Stimulated activated CD8-positive, alpha-beta memory T cell treated with anti-CD3 and anti-CD28 coated beads, Interleukin-12 subunit alpha, Interleukin-12 subunit beta, amount 100 ng/mL, for 1 hour (primary cell): ENCODE data around the gene RIC8A.

Experiments used
- DNase-seq: peaks from one replicate; pipeline ENCODE4 v3.0.0-alpha.2; 2020; ENCODE audit warnings: low read depth

Gene RIC8A

GRCh38 chr11:244376-244775, 36.9 kb downstream of the RIC8A start:
- DNase-seq: no peak

- DNase-seq: no peak
Observed at GRCh38 chr11:249062-249461, 41.6 kb downstream of the RIC8A start.

GRCh38 chr11:250274-250673, 42.8 kb downstream of the RIC8A start:
- DNase-seq: no peak

DNA sequence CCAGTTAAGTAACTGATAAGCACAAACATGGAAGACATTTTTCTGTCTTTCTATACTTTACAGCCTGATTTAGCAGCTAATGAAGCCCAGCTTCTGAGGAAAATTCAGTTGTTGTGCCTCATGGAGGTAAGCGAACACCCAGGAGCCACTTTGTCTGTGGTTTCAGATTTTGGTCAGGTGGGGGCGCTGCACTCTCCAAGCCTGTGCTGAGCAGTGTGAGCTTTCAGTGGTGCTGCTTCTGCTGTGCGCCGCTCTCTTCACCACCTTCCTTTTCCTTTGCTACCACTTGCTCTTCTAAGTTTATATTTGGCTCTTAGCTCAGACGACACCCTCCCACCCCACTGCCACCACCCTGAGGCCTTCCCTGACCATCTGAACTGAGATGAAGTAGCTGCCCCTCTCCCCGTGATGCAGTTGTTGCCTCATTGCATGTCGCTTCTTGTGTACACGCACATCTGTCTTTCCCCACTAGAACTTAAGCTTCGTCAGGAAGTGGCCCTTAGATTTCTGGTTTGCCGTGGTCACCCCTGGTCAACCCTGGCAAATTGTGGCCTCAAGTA, 43.3 kb downstream of the RIC8A start:
- DNase-seq: peak; percentile 74

DNA sequence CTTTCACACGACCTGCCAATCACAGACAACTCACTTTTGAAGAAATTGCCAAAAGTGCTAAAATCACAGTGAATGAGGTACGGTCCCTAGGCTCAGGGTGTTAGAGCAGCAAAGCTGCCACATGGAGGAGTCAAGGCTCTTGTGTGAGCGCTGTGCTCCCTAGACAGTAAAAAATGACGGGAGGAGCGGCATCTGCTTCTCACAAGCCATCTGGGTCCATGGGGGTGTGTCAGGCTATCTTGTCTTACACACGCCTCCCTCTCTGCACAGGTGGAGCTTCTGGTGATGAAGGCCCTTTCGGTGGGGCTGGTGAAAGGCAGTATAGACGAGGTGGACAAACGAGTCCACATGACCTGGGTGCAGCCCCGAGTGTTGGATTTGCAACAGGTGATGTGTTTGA, 44.0 kb downstream of the RIC8A start:
- DNase-seq: no peak

DNA sequence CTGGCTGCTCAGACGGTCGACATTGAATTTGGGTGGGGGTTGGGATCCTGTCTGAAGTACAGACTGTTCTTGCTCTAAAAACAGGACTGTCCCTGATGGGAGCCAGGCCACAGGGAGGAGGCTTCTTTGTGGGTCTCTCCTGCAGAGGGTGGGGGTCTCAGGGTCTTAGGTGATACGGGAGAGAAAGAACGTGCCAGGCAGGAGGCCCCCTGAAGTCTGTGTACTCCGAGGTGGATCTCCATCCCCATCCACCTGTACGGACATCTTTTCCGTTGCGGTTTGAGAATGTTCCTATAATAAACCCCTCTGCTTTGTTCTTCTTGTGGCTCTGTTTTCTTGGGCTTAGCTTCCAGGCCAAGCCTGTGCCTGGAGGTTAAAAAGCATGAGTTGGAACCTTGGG, 45.2 kb downstream of the RIC8A start:
- DNase-seq: no peak

- DNase-seq: no peak
Observed at GRCh38 chr11:253160-253885, 45.8 kb downstream of the RIC8A start.

DNA sequence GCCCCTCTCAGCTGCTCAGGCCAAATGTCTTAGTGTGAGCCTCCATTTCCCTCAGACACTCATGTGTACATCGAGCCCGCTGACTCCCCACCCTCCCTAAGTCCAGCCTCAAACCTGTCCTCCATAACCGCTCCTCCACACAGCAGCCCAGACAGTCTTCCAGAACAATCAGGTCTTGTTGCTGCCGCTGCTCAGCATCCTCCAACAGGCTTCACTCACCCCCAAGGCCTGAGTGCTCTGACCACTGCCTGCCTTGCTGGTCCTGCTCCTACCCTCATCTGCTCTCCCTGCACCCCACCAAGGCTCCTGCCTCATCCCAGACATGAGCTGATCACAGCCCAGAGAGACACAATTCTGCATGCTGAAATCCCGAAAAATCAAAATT, 46.4 kb downstream of the RIC8A start:
- no peak for DNase-seq

- DNase-seq: no peak
Observed at GRCh38 chr11:255176-255575, 47.7 kb downstream of the RIC8A start.

GRCh38 chr11:255816-256215, 48.3 kb downstream of the RIC8A start:
- DNase-seq: no peak

DNA sequence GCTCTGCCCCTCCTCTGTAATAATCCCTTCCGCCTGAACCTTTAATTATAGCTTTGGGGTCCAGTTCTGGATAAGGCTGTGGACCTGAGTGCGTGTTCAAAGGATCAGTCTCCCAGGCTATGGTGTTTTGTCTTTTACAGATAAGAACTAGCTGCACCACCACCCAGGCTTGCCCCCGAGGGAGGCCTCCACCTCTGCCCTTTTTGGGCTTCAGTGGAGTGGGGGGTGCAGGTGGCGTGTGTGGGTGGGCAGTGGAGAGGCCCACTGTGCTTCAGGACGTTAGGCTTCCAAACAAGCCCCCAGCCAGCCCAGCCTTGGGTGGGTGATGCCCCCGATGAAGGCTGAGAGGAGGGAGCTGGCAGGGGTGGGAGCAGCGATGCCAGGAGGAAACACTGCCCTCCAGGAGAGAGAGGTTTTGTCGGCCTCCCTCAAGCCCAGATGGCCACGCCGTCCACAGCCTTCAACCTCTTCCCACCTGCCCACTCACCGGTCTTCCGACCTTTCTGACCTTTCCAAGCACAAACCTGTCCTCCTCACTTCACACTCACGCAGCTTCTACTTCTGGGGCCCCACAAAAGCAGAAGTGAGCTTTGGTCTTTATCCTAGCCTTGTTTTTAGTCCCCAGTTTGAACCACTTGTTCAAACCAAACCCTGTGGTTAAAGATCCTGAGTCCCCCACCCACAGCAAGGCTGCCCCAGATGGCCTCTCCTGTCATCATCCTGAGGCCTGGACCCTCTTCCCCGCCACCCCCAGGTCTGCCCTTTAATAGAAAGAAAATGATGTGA, 49.6 kb downstream of the RIC8A start:
- no peak for DNase-seq

- no peak for DNase-seq
Observed at GRCh38 chr11:257766-258493, 50.4 kb downstream of the RIC8A start.

DNA sequence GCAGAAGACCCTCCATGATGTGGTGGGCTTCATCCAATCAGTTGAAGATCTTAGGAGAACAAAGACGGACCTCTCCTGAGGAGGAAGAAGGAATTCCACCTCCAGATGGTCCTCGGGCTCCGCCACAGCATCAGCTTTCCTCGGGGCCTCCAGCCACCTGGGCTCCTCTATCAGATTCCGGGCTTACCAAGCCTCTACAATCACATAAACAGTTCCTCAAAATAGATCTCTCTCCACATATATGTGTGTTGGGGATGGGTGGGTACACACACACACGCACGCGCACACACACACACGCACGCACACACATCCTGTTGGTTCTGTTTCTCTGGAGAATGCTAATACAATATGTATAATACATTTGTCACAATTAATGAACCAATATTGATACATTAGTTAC, 51.9 kb downstream of the RIC8A start:
- no peak for DNase-seq

DNA sequence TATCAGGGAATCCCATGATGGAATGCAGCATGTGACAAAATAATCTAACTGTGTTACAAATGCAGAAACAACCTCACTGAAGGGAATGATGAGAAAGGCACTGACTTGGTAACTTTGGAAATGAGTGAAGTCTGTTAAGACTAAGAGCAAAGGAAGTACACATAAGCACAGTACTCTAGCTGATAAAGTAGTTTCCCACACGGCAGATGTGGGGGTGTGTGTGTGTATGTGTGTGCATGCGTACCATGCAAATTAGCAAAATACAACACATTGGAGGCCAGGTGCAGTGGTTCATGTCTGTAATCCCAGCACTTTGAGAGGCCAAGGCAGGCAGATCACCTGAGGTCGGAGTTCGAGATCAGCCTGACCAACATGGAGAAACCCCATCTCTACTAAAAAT, 54.1 kb downstream of the RIC8A start:
- no peak for DNase-seq
